ENCODE measurements around the gene RNU5B-1. TPM values are rescaled to one million over a fixed set of nuclear protein-coding genes. Genes with fewer than 3 reads are reported as not detected.

The RNU5B-1 gene
- 16.2 to 27.9 TPM (median 19.7 TPM) in 3 replicates for total RNA-seq

DNA sequence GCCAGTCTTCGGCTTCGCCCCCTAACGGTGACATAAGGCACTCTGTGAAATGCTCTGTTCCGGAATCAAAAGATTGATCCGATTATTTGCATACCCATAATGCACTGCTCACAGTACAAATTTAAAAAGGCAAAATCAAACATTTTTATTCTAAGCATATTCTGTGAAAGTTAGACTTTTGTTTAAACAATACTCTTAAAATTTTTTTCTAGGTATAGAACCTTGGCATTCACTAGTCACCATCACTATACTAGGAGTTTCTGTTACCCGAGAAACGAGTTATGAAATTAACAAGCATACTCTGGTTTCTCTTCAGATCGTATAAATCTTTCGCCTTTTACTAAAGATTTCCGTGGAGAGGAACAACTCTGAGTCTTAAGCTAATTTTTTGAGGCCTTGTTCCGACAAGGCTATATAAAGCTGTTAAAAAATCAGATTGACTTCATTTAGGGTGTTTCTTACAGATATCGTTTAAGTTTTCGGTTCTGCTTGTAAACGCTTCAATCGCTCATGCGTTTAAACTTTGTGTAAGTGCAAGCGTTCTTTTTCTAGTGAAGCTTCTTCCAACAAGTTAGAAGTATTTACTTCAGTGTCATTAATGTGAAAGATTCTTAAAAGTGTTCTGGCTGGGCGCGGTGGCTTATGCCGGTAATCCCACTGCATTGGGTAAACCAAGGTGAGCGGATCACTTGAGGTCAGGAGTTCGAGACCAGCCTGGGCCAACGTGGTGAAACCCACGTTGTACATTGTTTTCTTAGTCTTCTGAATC lies at the start of gene RNU5B-1:
Gene RNU5B-1, plus strand, starts transcription at position 297 of the 769 bp plus-strand sequence.
- H3K27ac Mint-ChIP-seq, result peak within 1 kb of the TSS; percentile 99
- H3K4me3 Mint-ChIP-seq, result peak within 1 kb of the TSS; percentile 79
- TF ChIP-seq, protein P1, sequence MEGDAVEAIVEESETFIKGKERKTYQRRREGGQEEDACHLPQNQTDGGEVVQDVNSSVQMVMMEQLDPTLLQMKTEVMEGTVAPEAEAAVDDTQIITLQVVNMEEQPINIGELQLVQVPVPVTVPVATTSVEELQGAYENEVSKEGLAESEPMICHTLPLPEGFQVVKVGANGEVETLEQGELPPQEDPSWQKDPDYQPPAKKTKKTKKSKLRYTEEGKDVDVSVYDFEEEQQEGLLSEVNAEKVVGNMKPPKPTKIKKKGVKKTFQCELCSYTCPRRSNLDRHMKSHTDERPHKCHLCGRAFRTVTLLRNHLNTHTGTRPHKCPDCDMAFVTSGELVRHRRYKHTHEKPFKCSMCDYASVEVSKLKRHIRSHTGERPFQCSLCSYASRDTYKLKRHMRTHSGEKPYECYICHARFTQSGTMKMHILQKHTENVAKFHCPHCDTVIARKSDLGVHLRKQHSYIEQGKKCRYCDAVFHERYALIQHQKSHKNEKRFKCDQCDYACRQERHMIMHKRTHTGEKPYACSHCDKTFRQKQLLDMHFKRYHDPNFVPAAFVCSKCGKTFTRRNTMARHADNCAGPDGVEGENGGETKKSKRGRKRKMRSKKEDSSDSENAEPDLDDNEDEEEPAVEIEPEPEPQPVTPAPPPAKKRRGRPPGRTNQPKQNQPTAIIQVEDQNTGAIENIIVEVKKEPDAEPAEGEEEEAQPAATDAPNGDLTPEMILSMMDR (IDR thresholded peaks at IDR 0.05; ENCODE audit: unreplicated experiment), result no peak
- H3K4me1 Mint-ChIP-seq, result peaks cover 16% of the 10 kb centered on the region
- H3K9me3 Mint-ChIP-seq, result no peaks in the 10 kb centered on the region
- peak in 1 of 2 experiments; percentile 66 for DNase-seq (ENCODE audit: low spot score in 2 of 2, unreplicated experiment in 2 of 2)
- no peaks in the 10 kb centered on the region for H3K36me3 Mint-ChIP-seq
- H3K27me3 Mint-ChIP-seq (ENCODE audit: low read depth), result no peaks in the 10 kb centered on the region

- peaks cover 14% of the 10 kb centered on the region for H3K4me1 Mint-ChIP-seq
- peaks cover 16% of the 10 kb centered on the region for H3K36me3 Mint-ChIP-seq
Observed at GRCh38 chr15:65254758-65255157, 49.7 kb upstream of the RNU5B-1 start.

DNA sequence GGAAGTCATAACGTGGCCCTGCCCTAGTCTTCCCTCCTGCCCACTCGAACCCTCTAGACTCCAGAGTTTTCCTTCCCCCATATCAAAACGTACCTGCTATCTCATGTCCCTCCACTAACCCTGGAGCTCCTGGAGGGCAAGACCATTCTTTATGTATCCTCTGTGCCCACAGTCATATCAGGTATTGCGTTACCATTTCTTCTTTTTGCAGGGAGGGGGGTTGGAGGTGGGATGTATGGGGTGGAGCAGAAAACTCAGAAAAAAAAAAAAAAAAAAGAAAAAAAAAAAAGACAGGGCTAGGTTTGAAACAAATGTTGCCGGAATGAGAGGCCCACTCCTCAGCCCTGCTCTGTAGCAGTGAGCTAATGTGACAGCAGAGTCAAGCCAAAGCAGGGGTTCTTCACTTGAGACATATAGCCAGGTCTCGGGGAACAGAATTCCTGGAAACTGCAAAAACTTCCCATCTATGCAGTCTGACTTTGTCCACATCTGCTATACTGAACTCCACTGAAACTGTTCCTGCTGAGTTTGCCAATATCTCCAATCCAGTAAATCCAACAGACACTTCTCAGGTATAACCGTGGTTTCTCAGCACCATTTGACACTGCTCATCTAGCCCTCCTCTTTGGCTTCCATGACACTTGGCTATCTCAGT lies 48.9 kb upstream of the RNU5B-1 start:
- H3K9me3 Mint-ChIP-seq, result no peaks in the 10 kb centered on the region
- H3K36me3 Mint-ChIP-seq, result peaks cover 21% of the 10 kb centered on the region
- peaks cover 14% of the 10 kb centered on the region for H3K4me1 Mint-ChIP-seq
- no peak overlapping the region for H3K4me3 Mint-ChIP-seq
- no peak overlapping the region for H3K27ac Mint-ChIP-seq
- no peaks in the 10 kb centered on the region for H3K27me3 Mint-ChIP-seq (ENCODE audit: low read depth)
- no peak for DNase-seq (ENCODE audit: low spot score in 2 of 2, unreplicated experiment in 2 of 2)
- TF ChIP-seq, protein P1 (IDR thresholded peaks at IDR 0.05; ENCODE audit: unreplicated experiment), result no peak

More at GRCh38 chr15:65254758-65255157, 49.7 kb upstream of the RNU5B-1 start:
- no peak overlapping the region for H3K4me3 Mint-ChIP-seq
- DNase-seq (ENCODE audit: low spot score in 2 of 2, unreplicated experiment in 2 of 2), result no peak
- TF ChIP-seq, protein P1 (IDR thresholded peaks at IDR 0.05; ENCODE audit: unreplicated experiment), result no peak
- no peaks in the 10 kb centered on the region for H3K9me3 Mint-ChIP-seq
- no peaks in the 10 kb centered on the region for H3K27me3 Mint-ChIP-seq (ENCODE audit: low read depth)
- no peak overlapping the region for H3K27ac Mint-ChIP-seq

DNA sequence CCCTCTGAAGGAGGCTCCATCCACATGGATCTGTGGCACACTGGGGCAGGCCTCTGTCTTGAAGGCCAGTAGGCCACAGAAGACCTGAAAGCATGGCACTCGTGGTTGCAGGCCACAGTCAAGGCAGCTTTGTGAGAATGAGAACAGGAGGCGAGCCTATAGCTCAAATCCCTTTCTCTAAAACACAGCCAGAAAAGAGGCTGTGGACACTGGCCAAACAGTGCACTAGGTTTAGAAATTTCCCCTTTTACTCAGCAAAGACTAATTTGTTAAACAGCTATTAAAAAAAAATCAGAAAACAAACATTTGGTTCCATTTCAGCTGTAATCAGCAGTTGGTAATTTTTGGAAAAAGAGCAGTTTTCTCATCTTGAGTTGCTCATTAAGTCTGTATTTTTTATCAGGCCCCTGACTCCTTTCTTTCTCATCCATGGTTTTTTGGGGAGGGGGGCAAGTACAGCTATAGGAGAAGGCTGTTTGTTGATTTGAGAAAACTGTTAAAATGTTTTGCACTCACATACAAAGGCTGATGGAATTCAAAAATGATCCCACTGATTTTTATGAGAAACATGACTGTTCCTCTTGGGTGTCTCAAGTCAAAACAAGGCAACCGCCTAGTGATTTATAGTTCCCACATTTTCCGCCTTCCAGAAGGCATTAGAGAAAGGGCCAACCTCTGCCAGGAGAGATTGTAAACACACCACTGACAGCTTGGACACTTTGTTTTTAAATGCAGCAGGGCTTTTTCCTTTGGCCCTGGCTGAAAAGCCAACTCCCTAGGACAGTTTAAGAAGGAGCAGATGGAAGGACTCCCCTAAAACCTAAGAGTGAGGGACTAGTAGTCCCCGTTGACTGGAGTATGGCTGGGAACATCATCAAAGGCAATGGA lies 45.9 kb upstream of the RNU5B-1 start:
- Mint-ChIP-seq H3K4me1 (peaks cover 14% of the 10 kb centered on the region), H3K9me3 (no peaks in the 10 kb centered on the region), H3K36me3 (peaks cover 37% of the 10 kb centered on the region), H3K27ac (peak overlapping the region; percentile 33), H3K27me3 (ENCODE audit: low read depth) (no peaks in the 10 kb centered on the region), H3K4me3 (no peak overlapping the region)
- TF ChIP-seq, protein P1 (IDR thresholded peaks at IDR 0.05; ENCODE audit: unreplicated experiment), result no peak
- DNase-seq (ENCODE audit: low spot score in 2 of 2, unreplicated experiment in 2 of 2), result no peak

GRCh38 chr15:65259367-65259797 lies 45.1 kb upstream of the RNU5B-1 start:
- Mint-ChIP-seq H3K4me3 (no peak overlapping the region), H3K27me3 (ENCODE audit: low read depth) (no peaks in the 10 kb centered on the region), H3K27ac (peak overlapping the region; percentile 33), H3K9me3 (no peaks in the 10 kb centered on the region), H3K4me1 (peaks cover 14% of the 10 kb centered on the region), H3K36me3 (peaks cover 37% of the 10 kb centered on the region)
- DNase-seq (ENCODE audit: low spot score in 2 of 2, unreplicated experiment in 2 of 2), result no peak
- TF ChIP-seq, protein P1 (IDR thresholded peaks at IDR 0.05; ENCODE audit: unreplicated experiment), result no peak
